Measurements from ENCODE around the gene SPOP. TPM values are rescaled to one million over a fixed set of nuclear protein-coding genes. Genes with fewer than 3 reads are reported as not detected.

The SPOP gene
- total RNA-seq, 4 donors from 2014 or later: 35.9 to 74.7 (median 47.3) TPM

DNA sequence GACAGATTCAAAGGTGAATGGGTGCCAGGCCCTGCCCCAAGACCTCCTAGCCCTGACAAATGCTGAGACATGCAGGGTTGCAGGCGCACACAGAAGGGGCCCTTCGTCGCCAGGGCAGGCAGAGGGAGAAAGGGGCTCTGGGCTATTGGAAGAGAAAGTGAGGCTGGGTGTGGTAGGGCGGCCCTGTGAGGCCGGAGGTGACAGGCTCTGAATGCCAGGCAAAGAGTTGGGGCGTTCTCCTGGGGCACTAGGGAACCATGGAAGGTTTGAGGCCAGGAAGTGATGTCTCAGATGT, 128.6 kb downstream of the SPOP start:
- intact Hi-C loops (cut with DNase I; ENCODE audit: low total_unique reads): loop anchor here (5.0 kb wide), 1 partner anchor 52 kb away; the partner anchor contains the start of gene NGFR
- TF ChIP-seq, protein P1, sequence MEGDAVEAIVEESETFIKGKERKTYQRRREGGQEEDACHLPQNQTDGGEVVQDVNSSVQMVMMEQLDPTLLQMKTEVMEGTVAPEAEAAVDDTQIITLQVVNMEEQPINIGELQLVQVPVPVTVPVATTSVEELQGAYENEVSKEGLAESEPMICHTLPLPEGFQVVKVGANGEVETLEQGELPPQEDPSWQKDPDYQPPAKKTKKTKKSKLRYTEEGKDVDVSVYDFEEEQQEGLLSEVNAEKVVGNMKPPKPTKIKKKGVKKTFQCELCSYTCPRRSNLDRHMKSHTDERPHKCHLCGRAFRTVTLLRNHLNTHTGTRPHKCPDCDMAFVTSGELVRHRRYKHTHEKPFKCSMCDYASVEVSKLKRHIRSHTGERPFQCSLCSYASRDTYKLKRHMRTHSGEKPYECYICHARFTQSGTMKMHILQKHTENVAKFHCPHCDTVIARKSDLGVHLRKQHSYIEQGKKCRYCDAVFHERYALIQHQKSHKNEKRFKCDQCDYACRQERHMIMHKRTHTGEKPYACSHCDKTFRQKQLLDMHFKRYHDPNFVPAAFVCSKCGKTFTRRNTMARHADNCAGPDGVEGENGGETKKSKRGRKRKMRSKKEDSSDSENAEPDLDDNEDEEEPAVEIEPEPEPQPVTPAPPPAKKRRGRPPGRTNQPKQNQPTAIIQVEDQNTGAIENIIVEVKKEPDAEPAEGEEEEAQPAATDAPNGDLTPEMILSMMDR (IDR thresholded peaks at IDR 0.05): no peak
- TF ChIP-seq POLR2A (IDR thresholded peaks at IDR 0.05): no peak
- WGBS, 2 donors: 70 to 86% methylated on average over 6 of the region's 6 CpGs

More for the DNA sequence above, 128.6 kb downstream of the SPOP start:
- H3K4me3 ChIP-seq (ENCODE audit: low read depth, poor library complexity, severe bottlenecking): no peak overlapping the region
- peak in 1 of 2 donors; percentile 59 for DNase-seq (ENCODE audit: low spot score in 2 of 2)

Other genes with a start within 250 kb of the SPOP start
- 10 to 100 TPM in 3 of 4 donors, 1 to 10 TPM in 1; 3.0 to 40.5 (median 19.1) TPM for gene NGFR, start 182.8 kb downstream of the SPOP start, total RNA-seq
- gene NXPH3, start 102.2 kb downstream of the SPOP start, total RNA-seq: 1 to 10 TPM in 3 of 4 donors, under 1 TPM in 1; 0.34 to 6.6 (median 2.7) TPM
- gene SLC35B1, start 29.9 kb upstream of the SPOP start, total RNA-seq: 10 to 100 TPM; 31.0 to 40.1 (median 35.1) TPM
- gene FAM117A, start 86.0 kb upstream of the SPOP start, total RNA-seq: 10 to 100 TPM; 21.8 to 39.7 (median 26.4) TPM
- gene KAT7, start 110.6 kb upstream of the SPOP start, total RNA-seq: 10 to 100 TPM; 39.3 to 71.0 (median 51.7) TPM
- not detected for gene TAC4, start 170.0 kb upstream of the SPOP start, total RNA-seq